K562 (cell line): Measurements from ENCODE around the gene ZBTB38. TPM values are rescaled to one million over a fixed set of nuclear protein-coding genes. Genes with fewer than 3 reads are reported as not detected.
A peak's percentile ranks its signal among the peaks of the same experiment; 100 is the strongest.

Experiments
- C11orf30 ChIP-seq: fragments of 450-650 bp; IDR thresholded peaks from 2 replicates; pipeline ENCODE4 v1.6.1; 2016; ENCODE audit warnings: low read depth, mild to moderate bottlenecking
- CCAR2 ChIP-seq: fragments of 200-400 bp; formaldehyde crosslinking; IDR thresholded peaks from 2 replicates; pipeline ENCODE4 v1.6.1; 2017; ENCODE audit warnings: mild to moderate bottlenecking, low read depth, low read length
- CREB5 ChIP-seq: fragments of 250-450 bp; sonication (Bioruptor Pico); IDR thresholded peaks from 2 replicates; pipeline ENCODE4 v1.5.0; 2020; ENCODE audit warnings: mild to moderate bottlenecking
- CREBBP ChIP-seq: IDR thresholded peaks from one replicate; pipeline ENCODE4 v1.6.1; 2012; ENCODE audit warnings: low read depth, mild to moderate bottlenecking, control low read depth, inconsistent platforms, low read length
- EP400 ChIP-seq: fragments of 450-650 bp; IDR thresholded peaks from 2 replicates; pipeline ENCODE4 v1.6.1; 2017; ENCODE audit warnings: antibody characterized with exemption, mild to moderate bottlenecking, moderate library complexity
- KDM5B ChIP-seq: fragments of 200-600 bp; sonication (generic); IDR thresholded peaks from 2 replicates; pipeline ENCODE4 v1.6.1; 2012; ENCODE audit warnings: low read depth, mild to moderate bottlenecking, moderate library complexity, low read length, control low read depth, inconsistent platforms; ENCODE audit not compliant: insufficient replicate concordance
- NUFIP1 ChIP-seq: fragments of 450-650 bp; IDR thresholded peaks from 2 replicates; pipeline ENCODE4 v1.6.1; 2018; ENCODE audit not compliant: partially characterized antibody
- RERE ChIP-seq: sonication (generic); formaldehyde crosslinking; IDR thresholded peaks from 2 replicates; pipeline ENCODE4 v1.8.0; 2023; ENCODE audit warnings: missing genetic modification reagents, mild to moderate bottlenecking, borderline replicate concordance
- ZNF316 ChIP-seq: fragments of 450-650 bp; IDR thresholded peaks from 2 replicates; pipeline ENCODE4 v1.6.1; 2016
- polyA plus RNA-seq, 8 experiments: library from polyadenylated mRNA; depleted of rRNA in 4 of 8; stranded (reverse) in 5 of 8; unstranded in 3 of 8; fragments of >200 nt; fragmentation: Nextera tagmentation in 2 of 8; fragmentation: Illumina TruSeq in 1 of 8; extraction: Ambion mirVana in 2 of 8; extraction: Trizol in 1 of 8; gene quantifications; 2 replicates each; pipeline versions ENCODE4 v1.2.1 to v1.2.3, GENCODE V29; 2011 to 2014; ENCODE audit warnings: inconsistent platforms in 1 of 8, missing spikeins in 1 of 8
- total RNA-seq, 7 experiments: library from RNA; depleted of rRNA in 6 of 7; stranded (reverse); fragments of >200 nt in 6 of 7; fragmentation: Illumina TruSeq in 2 of 7; extraction: Trizol in 2 of 7; gene quantifications; 2 replicates each; pipeline versions ENCODE4 v1.2.1 to v1.2.3, GENCODE V29; 2011 to 2021; ENCODE audit warnings: low replicate concordance in 1 of 7

ZBTB38 gene
- total and polyA plus RNA-seq, 9 of the 15 experiments (the other 6 are each of a cell fraction or from before 2014, with no cell fraction given), result 12.1 to 39.4 (median 22.9) TPM

- TF ChIP-seq RERE (no peak), CREB5 (CRISPR knock-in tag) (no peak), KDM5B (no peak), CREBBP (no peak), NUFIP1 (no peak), C11orf30 (peak; percentile 93), EP400 (no peak), ZNF316 (peak; percentile 97), CCAR2 (no peak)
Observed at GRCh38 chr3:141368925-141369794, 856 bp downstream of the ZBTB38 start (continued).
